ENCODE data around the gene TRIAP1. TPM values are rescaled to one million over a fixed set of nuclear protein-coding genes. Genes with fewer than 3 reads are reported as not detected.
A peak's percentile ranks its signal among the peaks of the same experiment; 100 is the strongest.

The TRIAP1 gene
- total and polyA plus RNA-seq, 4 donors = 9.6 to 32.9 (median 22.8) TPM

GRCh38 chr12:120480211-120480610 is 34.0 kb upstream of the TRIAP1 start:
- Histone ChIP-seq H3K27me3 (ENCODE audit: control insufficient read depth in 3 of 3, insufficient read depth in 3 of 3, low read length in 2 of 3) (no peaks in the 10 kb centered on the region), H3K9ac (ENCODE audit: insufficient read depth in 1 of 2, low read length in 2 of 2) (no peak overlapping the region), H3K36me3 (ENCODE audit: control insufficient read depth in 4 of 4, insufficient read depth in 4 of 4, low read length in 4 of 4) (peaks cover 0 to 4% (median 0%) of the 10 kb centered on the region in 4 donors), H3K9me3 (ENCODE audit: control insufficient read depth in 4 of 4, insufficient read depth in 3 of 4, low read length in 3 of 4) (no peaks in the 10 kb centered on the region), H3K27ac (ENCODE audit: low read depth in 1 of 2, low read length in 1 of 2) (no peak overlapping the region), H3K4me1 (ENCODE audit: control insufficient read depth in 5 of 5, insufficient read depth in 5 of 5, low read length in 5 of 5) (no peaks in the 10 kb centered on the region), H3K4me3 (no peak overlapping the region)
- DNase-seq (no peak), ATAC-seq (ENCODE audit: insufficient read depth, low FRiP score) (no peak)
- no peak for TF ChIP-seq CTCF (IDR thresholded peaks at IDR 0.05; ENCODE audit: control extremely low read depth, extremely low read depth)
- WGBS, 2 donors = 76 to 93% methylated on average over 1 of the region's 1 CpG

GRCh38 chr12:120479458-120479857 is 33.3 kb upstream of the TRIAP1 start:
- no peak for ATAC-seq (ENCODE audit: insufficient read depth, low FRiP score)
- H3K4me3 ChIP-seq = no peak overlapping the region
- no peaks in the 10 kb centered on the region for H3K9me3 ChIP-seq (ENCODE audit: control insufficient read depth in 4 of 4, insufficient read depth in 3 of 4, low read length in 3 of 4)
- no peak for TF ChIP-seq CTCF (IDR thresholded peaks at IDR 0.05; ENCODE audit: control extremely low read depth, extremely low read depth)
- H3K27ac ChIP-seq (ENCODE audit: low read depth in 1 of 2, low read length in 1 of 2) = no peak overlapping the region
- H3K36me3 ChIP-seq (ENCODE audit: control insufficient read depth in 4 of 4, insufficient read depth in 4 of 4, low read length in 4 of 4) = peaks cover 0 to 4% (median 0%) of the 10 kb centered on the region in 4 donors
- no peaks in the 10 kb centered on the region for H3K4me1 ChIP-seq (ENCODE audit: control insufficient read depth in 5 of 5, insufficient read depth in 5 of 5, low read length in 5 of 5)
- peak overlapping the region in 1 of 2 donors; percentile 28 for H3K9ac ChIP-seq (ENCODE audit: insufficient read depth in 1 of 2, low read length in 2 of 2)
- no peak for DNase-seq
- no peaks in the 10 kb centered on the region for H3K27me3 ChIP-seq (ENCODE audit: control insufficient read depth in 3 of 3, insufficient read depth in 3 of 3, low read length in 2 of 3)
- 92 to 96% methylated on average over 1 of the region's 1 CpG for WGBS, 2 donors

GRCh38 chr12:120475643-120476042 is 29.5 kb upstream of the TRIAP1 start:
- no peak overlapping the region for H3K27ac ChIP-seq (ENCODE audit: low read depth in 1 of 2, low read length in 1 of 2)
- peaks cover 0 to 2% (median 0%) of the 10 kb centered on the region in 5 donors for H3K4me1 ChIP-seq (ENCODE audit: control insufficient read depth in 5 of 5, insufficient read depth in 5 of 5, low read length in 5 of 5)
- H3K4me3 ChIP-seq = no peak overlapping the region
- H3K27me3 ChIP-seq (ENCODE audit: control insufficient read depth in 3 of 3, insufficient read depth in 3 of 3, low read length in 2 of 3) = no peaks in the 10 kb centered on the region
- no peaks in the 10 kb centered on the region for H3K9me3 ChIP-seq (ENCODE audit: control insufficient read depth in 4 of 4, insufficient read depth in 3 of 4, low read length in 3 of 4)
- DNase-seq = no peak
- H3K36me3 ChIP-seq (ENCODE audit: control insufficient read depth in 4 of 4, insufficient read depth in 4 of 4, low read length in 4 of 4) = no peaks in the 10 kb centered on the region
- no peak overlapping the region for H3K9ac ChIP-seq (ENCODE audit: insufficient read depth in 1 of 2, low read length in 2 of 2)
- WGBS, 2 donors = 94 to 97% methylated on average over 1 of the region's 1 CpG
- no peak for TF ChIP-seq CTCF (IDR thresholded peaks at IDR 0.05; ENCODE audit: control extremely low read depth, extremely low read depth)
- no peak for ATAC-seq (ENCODE audit: insufficient read depth, low FRiP score)

- Histone ChIP-seq H3K9me3 (ENCODE audit: control insufficient read depth in 4 of 4, insufficient read depth in 3 of 4, low read length in 3 of 4) (no peaks in the 10 kb centered on the region), H3K27ac (ENCODE audit: low read depth in 1 of 2, low read length in 1 of 2) (no peak overlapping the region), H3K4me3 (no peak overlapping the region), H3K4me1 (ENCODE audit: control insufficient read depth in 5 of 5, insufficient read depth in 5 of 5, low read length in 5 of 5) (peaks cover 0 to 10% (median 2%) of the 10 kb centered on the region in 5 donors), H3K27me3 (ENCODE audit: control insufficient read depth in 3 of 3, insufficient read depth in 3 of 3, low read length in 2 of 3) (no peaks in the 10 kb centered on the region), H3K36me3 (ENCODE audit: control insufficient read depth in 4 of 4, insufficient read depth in 4 of 4, low read length in 4 of 4) (no peaks in the 10 kb centered on the region), H3K9ac (ENCODE audit: insufficient read depth in 1 of 2, low read length in 2 of 2) (no peak overlapping the region)
- 15 to 16% methylated on average over 2 of the region's 2 CpGs for WGBS, 2 donors
- DNase-seq (peak; percentile 21 to 50 (median 28)), ATAC-seq (ENCODE audit: insufficient read depth, low FRiP score) (peak; percentile 21)
- TF ChIP-seq CTCF (IDR thresholded peaks at IDR 0.05; ENCODE audit: control extremely low read depth, extremely low read depth) = no peak
Measured at GRCh38 chr12:120474616-120474960, 28.4 kb upstream of the TRIAP1 start.
